ENCODE measurements around the gene DMD.

DMD gene

DNA sequence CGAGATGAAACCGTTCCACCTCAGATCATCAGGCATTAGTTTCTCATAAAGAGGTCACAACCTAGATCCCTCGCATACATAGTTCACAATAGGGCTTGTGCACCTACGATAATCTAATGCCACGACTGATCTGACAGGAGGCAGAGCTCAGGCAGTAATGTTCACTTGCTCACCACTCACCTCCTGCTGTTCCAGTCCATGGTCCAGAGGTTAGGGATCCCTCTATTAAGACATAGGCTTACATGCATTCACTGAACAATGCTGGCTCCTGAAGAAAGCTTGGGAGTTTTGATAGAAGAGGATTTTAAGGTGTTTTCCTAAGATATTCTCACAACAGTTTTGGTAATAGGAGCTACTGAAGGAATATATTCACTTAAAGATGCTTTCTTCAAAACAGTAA lies 1903.4 kb downstream of the DMD start:
- DNase-seq, result no peak
- Histone ChIP-seq H3K27me3 (replicated peaks) (no peaks in the 10 kb centered on the region), H3K36me3 (replicated peaks) (no peaks in the 10 kb centered on the region), H3K27ac (no peak overlapping the region), H3K4me3 (ENCODE audit: low read depth, low read length) (no peak overlapping the region)
- in situ Hi-C loops (cut with HindIII; ENCODE audit: low pct_ligation_motif_present, low sequenced_read_pairs), result no loop called here
- TF ChIP-seq, protein P1, sequence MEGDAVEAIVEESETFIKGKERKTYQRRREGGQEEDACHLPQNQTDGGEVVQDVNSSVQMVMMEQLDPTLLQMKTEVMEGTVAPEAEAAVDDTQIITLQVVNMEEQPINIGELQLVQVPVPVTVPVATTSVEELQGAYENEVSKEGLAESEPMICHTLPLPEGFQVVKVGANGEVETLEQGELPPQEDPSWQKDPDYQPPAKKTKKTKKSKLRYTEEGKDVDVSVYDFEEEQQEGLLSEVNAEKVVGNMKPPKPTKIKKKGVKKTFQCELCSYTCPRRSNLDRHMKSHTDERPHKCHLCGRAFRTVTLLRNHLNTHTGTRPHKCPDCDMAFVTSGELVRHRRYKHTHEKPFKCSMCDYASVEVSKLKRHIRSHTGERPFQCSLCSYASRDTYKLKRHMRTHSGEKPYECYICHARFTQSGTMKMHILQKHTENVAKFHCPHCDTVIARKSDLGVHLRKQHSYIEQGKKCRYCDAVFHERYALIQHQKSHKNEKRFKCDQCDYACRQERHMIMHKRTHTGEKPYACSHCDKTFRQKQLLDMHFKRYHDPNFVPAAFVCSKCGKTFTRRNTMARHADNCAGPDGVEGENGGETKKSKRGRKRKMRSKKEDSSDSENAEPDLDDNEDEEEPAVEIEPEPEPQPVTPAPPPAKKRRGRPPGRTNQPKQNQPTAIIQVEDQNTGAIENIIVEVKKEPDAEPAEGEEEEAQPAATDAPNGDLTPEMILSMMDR (IDR thresholded peaks at IDR 0.05; ENCODE audit: low read depth, low read length, missing control alignments), result no peak

- Histone ChIP-seq H3K36me3 (replicated peaks) (no peaks in the 10 kb centered on the region), H3K27me3 (replicated peaks) (no peaks in the 10 kb centered on the region), H3K27ac (no peak overlapping the region), H3K4me3 (ENCODE audit: low read depth, low read length) (no peak overlapping the region)
- in situ Hi-C loops (cut with HindIII; ENCODE audit: low pct_ligation_motif_present, low sequenced_read_pairs), result no loop called here
- no peak for DNase-seq
- TF ChIP-seq, protein P1 (IDR thresholded peaks at IDR 0.05; ENCODE audit: low read depth, low read length, missing control alignments), result no peak
Observed at GRCh38 chrX:31302573-31303075, 1908.7 kb downstream of the DMD start.

DNA sequence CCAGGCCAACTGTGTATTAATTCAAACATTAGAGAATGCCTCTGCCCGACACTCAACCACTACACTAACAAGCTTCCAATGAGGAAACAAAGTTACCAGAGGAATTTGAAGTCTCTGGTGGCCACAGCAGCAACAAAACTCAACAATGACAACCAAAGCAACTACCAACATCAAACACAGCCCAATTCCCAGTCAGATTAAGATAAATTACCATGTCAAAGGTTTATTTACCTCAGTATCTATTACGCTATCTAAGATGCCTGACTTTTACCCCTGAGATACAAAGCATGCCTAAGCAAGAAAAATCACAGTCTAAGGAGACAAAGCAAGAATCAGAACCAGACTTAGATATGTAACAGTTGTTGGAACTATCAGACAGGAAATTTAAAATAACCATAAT lies 1909.4 kb downstream of the DMD start:
- DNase-seq, result no peak
- in situ Hi-C loops (cut with HindIII; ENCODE audit: low pct_ligation_motif_present, low sequenced_read_pairs), result no loop called here
- no peaks in the 10 kb centered on the region for H3K36me3 ChIP-seq (replicated peaks)
- H3K27me3 ChIP-seq (replicated peaks), result no peaks in the 10 kb centered on the region
- TF ChIP-seq, protein P1 (IDR thresholded peaks at IDR 0.05; ENCODE audit: low read depth, low read length, missing control alignments), result no peak
- no peak overlapping the region for H3K4me3 ChIP-seq (ENCODE audit: low read depth, low read length)
- no peak overlapping the region for H3K27ac ChIP-seq

DNA sequence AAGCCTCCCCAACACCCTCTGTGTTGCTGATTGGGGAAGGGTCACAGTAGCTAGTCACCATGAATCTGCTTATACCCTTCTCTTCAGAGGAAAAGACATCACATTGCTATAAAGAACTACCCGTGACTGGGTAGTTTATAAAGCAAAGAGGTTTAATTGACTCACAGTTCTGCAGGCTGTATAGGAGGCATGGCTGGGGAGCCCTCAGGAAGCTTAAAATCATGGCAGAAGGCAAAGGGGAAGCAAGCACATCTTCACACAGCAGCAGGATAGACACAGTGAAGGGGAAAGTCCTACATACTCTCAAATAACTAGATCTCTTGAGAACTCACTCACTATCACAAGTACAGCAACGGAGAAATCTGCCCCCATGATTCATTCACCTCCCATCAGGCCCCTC lies 1910.1 kb downstream of the DMD start:
- no peak overlapping the region for H3K27ac ChIP-seq
- no peaks in the 10 kb centered on the region for H3K27me3 ChIP-seq (replicated peaks)
- no peak overlapping the region for H3K4me3 ChIP-seq (ENCODE audit: low read depth, low read length)
- no peak for DNase-seq
- TF ChIP-seq, protein P1 (IDR thresholded peaks at IDR 0.05; ENCODE audit: low read depth, low read length, missing control alignments), result no peak
- in situ Hi-C loops (cut with HindIII; ENCODE audit: low pct_ligation_motif_present, low sequenced_read_pairs), result no loop called here
- H3K36me3 ChIP-seq (replicated peaks), result no peaks in the 10 kb centered on the region

DNA sequence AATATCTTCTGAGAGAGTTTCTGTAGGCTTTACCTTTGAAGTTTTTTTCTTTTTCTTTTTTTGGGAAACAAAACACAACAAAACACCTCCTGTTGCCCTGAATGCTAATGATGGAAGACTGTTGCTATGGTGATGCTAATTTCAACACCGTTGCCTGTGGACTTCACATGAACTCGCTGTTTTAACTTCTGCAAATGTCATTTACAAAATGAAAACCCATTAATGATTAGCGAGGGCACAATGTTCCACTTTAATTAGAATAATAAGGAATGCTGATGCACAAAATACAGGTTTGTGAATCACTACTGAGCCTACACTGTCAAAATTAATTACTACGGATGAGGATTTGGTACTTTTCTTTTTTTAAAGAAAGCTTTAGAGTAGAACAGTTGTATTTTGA lies 1912.4 kb downstream of the DMD start:
- Histone ChIP-seq H3K36me3 (replicated peaks) (no peaks in the 10 kb centered on the region), H3K4me3 (ENCODE audit: low read depth, low read length) (no peak overlapping the region), H3K27me3 (replicated peaks) (no peaks in the 10 kb centered on the region), H3K27ac (no peak overlapping the region)
- no peak for DNase-seq
- in situ Hi-C loops (cut with HindIII; ENCODE audit: low pct_ligation_motif_present, low sequenced_read_pairs), result no loop called here
- TF ChIP-seq, protein P1 (IDR thresholded peaks at IDR 0.05; ENCODE audit: low read depth, low read length, missing control alignments), result no peak

DNA sequence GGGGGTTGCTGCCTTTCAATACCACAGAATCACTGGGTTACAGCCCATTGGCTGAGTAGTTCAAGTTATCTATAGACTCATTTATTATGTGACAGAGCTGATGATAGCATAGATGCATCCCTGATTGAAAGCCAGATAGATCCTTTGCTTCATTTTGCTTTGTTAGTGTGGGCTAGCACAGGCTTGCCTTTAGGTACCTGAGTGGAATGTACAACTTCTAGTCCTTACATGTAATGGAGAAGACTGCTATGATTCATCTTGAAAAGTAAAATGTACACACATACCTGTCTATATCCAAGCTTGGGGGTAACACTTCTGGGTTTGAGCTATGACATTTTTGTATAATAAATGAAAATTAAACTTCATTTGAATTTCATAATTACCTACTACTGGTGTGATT lies 1913.5 kb downstream of the DMD start:
- Histone ChIP-seq H3K27me3 (replicated peaks) (no peaks in the 10 kb centered on the region), H3K27ac (no peak overlapping the region), H3K36me3 (replicated peaks) (no peaks in the 10 kb centered on the region), H3K4me3 (ENCODE audit: low read depth, low read length) (no peak overlapping the region)
- DNase-seq, result no peak
- in situ Hi-C loops (cut with HindIII; ENCODE audit: low pct_ligation_motif_present, low sequenced_read_pairs), result no loop called here
- TF ChIP-seq, protein P1 (IDR thresholded peaks at IDR 0.05; ENCODE audit: low read depth, low read length, missing control alignments), result no peak

All from brain microvascular endothelial cell (primary cell).